Pancreas (tissue), 10 donors: Measurements from ENCODE around the gene NPIPB2. TPM values are rescaled to one million over a fixed set of nuclear protein-coding genes. Genes with fewer than 3 reads are reported as not detected.

Source experiments
- ATAC-seq, 4 donors: fragments of 200-7000 bp; cut with Tn5 transposase; one replicate each; pipeline versions ENCODE4 v1.8.0 to v1.9.1; 2020; ENCODE audit warnings: mild to moderate bottlenecking in 4 of 4, moderate library complexity in 4 of 4
- DNase-seq, 6 donors: peaks; one replicate each; pipeline ENCODE4 v3.0.0-alpha.2; 2020
- FAIRE-seq: peaks from 2 replicates; lab custom pipeline; 2012; peaks lifted over from hg19 to GRCh38; lab: Jason Lieb, UNC
- H3K27ac ChIP-seq, 4 donors: fragments of 200-600 bp; sonication (generic); 1 replicate in 3 of 4; 2 replicates in 1 of 4; pipeline versions ENCODE4 v1.5.0 to v1.8.0; 2020
- H3K27me3 ChIP-seq, 4 donors: fragments of 200-600 bp; one replicate each; pipeline ENCODE4 v1.8.0; 2021
- H3K36me3 ChIP-seq, 3 donors: fragments of 200-600 bp; sonication (generic) in 1 of 3; one replicate each; pipeline versions ENCODE4 v1.5.0 to v1.8.0; 2020 to 2021
- H3K4me1 ChIP-seq, 3 donors: fragments of 200-600 bp; one replicate each; pipeline ENCODE4 v1.8.0; 2021
- H3K4me3 ChIP-seq, 4 donors: fragments of 200-600 bp; sonication (generic) in 2 of 4; one replicate each; pipeline versions ENCODE4 v1.5.0 to v1.8.0; 2020 to 2021
- H3K9me3 ChIP-seq, 4 donors: fragments of 200-600 bp; one replicate each; pipeline ENCODE4 v1.8.0; 2021
- CTCF ChIP-seq, 4 donors: fragments of 200-600 bp; sonication (generic) in 3 of 4; IDR thresholded peaks; one replicate each; pipeline versions ENCODE4 v1.5.0 to v1.8.0; 2021; ENCODE audit warnings: antibody characterized with exemption in 4 of 4
- WGBS, 2 donors: extraction: QIAGEN DNeasy Blood & Tissue Kit; methylation state at CpG; one replicate each; pipeline ENCODE4 v1.1.7; 2013; 5-methylcytosine and 5-hydroxymethylcytosine counted together
- intact Hi-C, 3 donors: fragments of 100-400 bp; cut with DNase I; formaldehyde crosslinking; loops; one replicate each; pipeline versions ENCODE4 v1.11.1 to v1.14.2; 2022
- polyA plus RNA-seq, 2 donors: library from polyadenylated mRNA; stranded (reverse); fragments of 200-250 nt; gene quantifications; one replicate each; pipeline ENCODE4 v1.2.3, GENCODE V29; 2013
- total RNA-seq, 6 donors: library from RNA; stranded (reverse); fragmentation: NEBNext Ultra II Directional in 4 of 6; extraction: Animal tissue kit (Norgen Biotek cat#: 25700) in 4 of 6; gene quantifications; one replicate each; pipeline versions ENCODE4 v1.2.1 to v1.2.4, GENCODE V29; 2021 to 2023
- donor health status: healthy with polysubstance abuse.
- donor health status: DM: no; HTN: no; CAD: no; lungs with moderate emphysema.
- donor health status: DM: no; HTN: no; CAD: no.
- donor health status: control.
- donor health status: control.
- donor health status: Bipolar disorder and iron deficiency.
- donor health status: DM: yes; HTN: yes; CAD: no.
- donor health status: DM: no; HTN: no; CAD: no.
- donor health status: DM: no; HTN: no; CAD: no.
- donor health status: DM: yes; HTN: yes; CAD: no.

The NPIPB2 gene
- total and polyA plus RNA-seq, 8 donors = 0.92 to 10.0 (median 4.6) TPM

DNA sequence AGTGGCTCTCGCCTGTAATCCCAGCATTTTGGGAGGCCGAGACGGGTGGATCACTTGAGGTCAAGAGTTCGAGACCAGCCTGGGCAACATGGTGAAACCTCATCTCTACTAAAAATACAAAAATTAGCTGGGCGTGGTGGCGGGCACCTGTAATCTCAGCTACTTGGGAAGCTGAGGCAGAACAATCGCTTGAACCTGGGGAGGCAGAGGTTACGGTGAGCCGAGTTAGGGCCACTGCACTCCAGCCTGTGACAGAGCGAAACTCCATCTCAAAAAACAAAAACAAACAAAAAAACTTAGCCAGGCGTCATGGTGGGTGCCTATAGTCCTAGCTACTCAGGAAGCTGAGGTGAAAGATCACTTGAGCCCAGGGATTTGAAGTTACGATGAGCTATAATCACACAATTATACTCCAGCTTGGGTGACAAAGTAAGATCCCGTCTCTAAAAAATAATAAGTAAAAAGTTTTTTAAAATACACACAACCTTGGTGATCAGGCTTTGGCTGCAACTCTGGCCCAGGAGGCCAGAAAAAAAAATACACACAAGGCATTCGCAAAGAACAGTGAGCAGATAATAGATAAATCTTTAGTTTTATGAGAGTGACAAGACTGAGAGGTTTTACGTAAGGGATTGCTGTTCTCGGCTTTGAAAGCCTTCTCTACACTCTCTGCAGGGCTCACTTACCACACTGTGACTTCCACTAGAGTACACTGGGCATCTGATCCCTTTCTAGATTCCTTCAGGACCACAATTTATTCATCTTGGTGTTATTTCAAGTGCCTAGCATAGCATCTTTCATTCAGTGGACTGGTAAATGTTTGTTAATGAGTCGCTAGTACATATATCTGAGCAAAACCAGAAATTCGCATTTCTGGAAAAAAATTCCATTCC lies 31.9 kb downstream of the NPIPB2 start:
- no peak overlapping the region for H3K27ac ChIP-seq
- H3K4me3 ChIP-seq = no peak overlapping the region
- 62 to 70% methylated on average over 18 of the region's 18 CpGs for WGBS, 2 donors
- intact Hi-C loops = no loop called here
- no peak for TF ChIP-seq CTCF (IDR thresholded peaks at IDR 0.05)
- DNase-seq (no peak), ATAC-seq (no peak), FAIRE-seq (no peak)
- H3K9me3 ChIP-seq = no peaks in the 10 kb centered on the region
- H3K4me1 ChIP-seq = peaks cover 0 to 32% (median 15%) of the 10 kb centered on the region in 3 donors
- no peaks in the 10 kb centered on the region for H3K27me3 ChIP-seq
- no peaks in the 10 kb centered on the region for H3K36me3 ChIP-seq

DNA sequence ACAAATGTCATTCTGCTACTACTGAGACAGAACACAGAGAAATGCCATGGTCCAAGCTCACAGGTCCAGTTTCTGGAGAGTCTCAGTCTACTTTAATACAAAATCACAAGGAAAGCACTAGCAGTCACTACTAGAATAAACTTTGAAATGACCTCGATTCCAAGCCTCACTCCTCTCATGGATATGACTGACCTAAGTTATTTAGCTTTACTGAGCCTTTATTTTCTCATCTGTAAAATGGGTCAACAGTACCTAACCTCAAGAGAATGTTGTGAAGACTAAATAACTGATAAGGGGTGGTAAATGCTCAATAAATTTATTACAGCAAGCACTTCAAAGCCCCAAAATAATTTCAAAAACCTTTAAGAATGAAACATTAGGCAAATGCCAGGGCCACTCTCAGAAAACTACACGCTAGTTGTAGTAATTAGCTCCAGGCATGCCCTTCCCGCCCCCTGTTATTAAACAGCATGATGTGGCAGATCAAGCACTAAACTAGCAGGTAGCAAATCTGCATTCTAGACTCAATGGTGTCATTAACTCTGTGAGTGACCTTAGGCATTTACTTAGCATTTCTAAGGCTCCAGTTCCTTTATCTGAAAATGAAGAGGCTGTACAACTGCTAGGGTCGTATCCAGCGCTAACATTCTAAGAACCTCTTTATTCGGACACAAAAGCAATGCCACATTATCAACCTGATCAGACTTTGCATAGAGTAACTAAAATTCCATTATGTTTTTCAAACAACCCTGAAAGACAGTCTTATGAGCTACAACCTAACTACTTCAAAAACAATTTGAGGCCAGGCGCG lies 34.5 kb downstream of the NPIPB2 start:
- intact Hi-C loops = no loop called here
- Histone ChIP-seq H3K9me3 (no peaks in the 10 kb centered on the region), H3K27ac (no peak overlapping the region), H3K36me3 (no peaks in the 10 kb centered on the region), H3K27me3 (no peaks in the 10 kb centered on the region), H3K4me1 (peaks cover 0 to 20% (median under 1%) of the 10 kb centered on the region in 3 donors), H3K4me3 (no peak overlapping the region)
- 94% methylated on average over 8 of the region's 8 CpGs for WGBS, 2 donors
- FAIRE-seq = no peak
- no peak for TF ChIP-seq CTCF (IDR thresholded peaks at IDR 0.05)
- DNase-seq = no peak
- ATAC-seq = no peak

GRCh38 chr16:11903906-11904305 lies 37.9 kb downstream of the NPIPB2 start:
- H3K27ac ChIP-seq = no peak overlapping the region
- DNase-seq = no peak
- H3K4me3 ChIP-seq = no peak overlapping the region
- no peak for TF ChIP-seq CTCF (IDR thresholded peaks at IDR 0.05)
- WGBS, 2 donors = 67 to 78% methylated on average over 6 of the region's 6 CpGs
- ATAC-seq = no peak
- H3K27me3 ChIP-seq = no peaks in the 10 kb centered on the region
- H3K4me1 ChIP-seq = peaks cover 0 to 3% (median 0%) of the 10 kb centered on the region in 3 donors
- H3K9me3 ChIP-seq = no peaks in the 10 kb centered on the region
- FAIRE-seq = no peak
- intact Hi-C loops = no loop called here
- no peaks in the 10 kb centered on the region for H3K36me3 ChIP-seq

DNA sequence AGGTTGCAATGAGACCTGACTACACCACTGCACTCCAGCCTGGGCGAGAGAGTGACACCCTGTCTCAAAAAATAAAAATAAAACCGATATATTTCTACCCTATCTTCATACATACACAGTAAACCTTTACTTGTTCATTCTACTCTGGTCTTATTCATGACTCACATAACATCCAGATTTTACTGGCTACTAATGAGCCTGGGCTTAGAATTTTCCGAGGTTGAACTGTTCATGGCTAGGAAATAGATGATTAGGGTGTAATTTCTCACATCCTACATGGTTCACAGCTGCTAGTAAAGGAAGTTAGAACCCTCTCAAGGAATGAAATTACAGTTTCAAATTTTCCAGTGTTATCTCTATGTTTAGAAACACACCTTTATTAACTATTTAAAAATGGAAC lies 40.8 kb downstream of the NPIPB2 start:
- Histone ChIP-seq H3K4me1 (peaks cover 0 to 3% (median 0%) of the 10 kb centered on the region in 3 donors), H3K27me3 (no peaks in the 10 kb centered on the region), H3K9me3 (no peaks in the 10 kb centered on the region), H3K36me3 (no peaks in the 10 kb centered on the region), H3K27ac (no peak overlapping the region), H3K4me3 (no peak overlapping the region)
- ATAC-seq (peak in 1 of 4 donors; percentile 6), DNase-seq (no peak), FAIRE-seq (no peak)
- intact Hi-C loops = no loop called here
- 69 to 75% methylated on average over 3 of the region's 3 CpGs for whole genome bisulfite sequencing, 2 donors
- no peak for TF ChIP-seq CTCF (IDR thresholded peaks at IDR 0.05)
